H9 (cell line): ENCODE data around the gene STXBP6. TPM values are rescaled to one million over a fixed set of nuclear protein-coding genes. Genes with fewer than 3 reads are reported as not detected.

Experiments
- DNase-seq: peaks from one replicate; pipeline ENCODE4 v3.0.0-alpha.2; 2017
- H2AFZ ChIP-seq: one replicate; pipeline ENCODE4 v1.6.1; 2013; ENCODE audit warnings: mild to moderate bottlenecking, low read length, control low read depth, moderate library complexity
- H2AK5ac ChIP-seq: 2 replicates; pipeline ENCODE4 v1.6.1; 2013; ENCODE audit warnings: low read length, control low read depth, mixed read lengths; ENCODE audit not compliant: insufficient read length
- H2BK120ac ChIP-seq: one replicate; pipeline ENCODE4 v1.6.1; 2013; ENCODE audit warnings: low read depth, mild to moderate bottlenecking, low read length, control low read depth, inconsistent platforms; ENCODE audit not compliant: poor library complexity, severe bottlenecking
- H2BK12ac ChIP-seq: 2 replicates; pipeline ENCODE4 v1.6.1; 2013; ENCODE audit warnings: low read length, control low read depth, mixed read lengths, low read depth; ENCODE audit not compliant: insufficient read length
- H2BK15ac ChIP-seq: 2 replicates; pipeline ENCODE4 v1.6.1; 2013; ENCODE audit warnings: low read depth, low read length, control low read depth
- H2BK20ac ChIP-seq: one replicate; pipeline ENCODE4 v1.6.1; 2013; ENCODE audit warnings: low read depth, mild to moderate bottlenecking, low read length, control low read depth, inconsistent platforms; ENCODE audit not compliant: poor library complexity, severe bottlenecking
- H2BK5ac ChIP-seq: 2 replicates; pipeline ENCODE4 v1.6.1; 2013; ENCODE audit warnings: low read length, control low read depth, mixed read lengths; ENCODE audit not compliant: insufficient read length
- H3K14ac ChIP-seq: 2 replicates; pipeline ENCODE4 v1.6.1; 2013; ENCODE audit warnings: low read length, control low read depth; ENCODE audit not compliant: insufficient read depth
- H3K18ac ChIP-seq: 2 replicates; pipeline ENCODE4 v1.6.1; 2013; ENCODE audit warnings: low read depth, mild to moderate bottlenecking, mixed read lengths, low read length, control low read depth; ENCODE audit not compliant: insufficient read length
- H3K23ac ChIP-seq: 2 replicates; pipeline ENCODE4 v1.6.1; 2013; ENCODE audit warnings: low read length, control low read depth, mixed read lengths, low read depth; ENCODE audit not compliant: insufficient read length
- H3K23me2 ChIP-seq: 2 replicates; pipeline ENCODE4 v1.6.1; 2013; ENCODE audit warnings: low read depth, mild to moderate bottlenecking, mixed read lengths, low read length, control low read depth; ENCODE audit not compliant: insufficient read length, poor library complexity, severe bottlenecking
- H3K27ac ChIP-seq: 2 replicates; pipeline ENCODE4 v1.5.1; 2013; ENCODE audit warnings: low read length, control low read depth, mixed read lengths, low read depth; ENCODE audit not compliant: insufficient read length
- H3K27me3 ChIP-seq: 2 replicates; pipeline ENCODE4 v1.6.1; 2013; ENCODE audit warnings: low read length, control low read depth, inconsistent platforms; ENCODE audit not compliant: insufficient read depth
- H3K4ac ChIP-seq: 2 replicates; pipeline ENCODE4 v1.6.1; 2013; ENCODE audit warnings: low read depth, mild to moderate bottlenecking, control low read depth, inconsistent platforms, low read length, moderate library complexity
- H3K4me1 ChIP-seq: 2 replicates; pipeline ENCODE4 v1.6.1; 2013; ENCODE audit warnings: low read length, control low read depth, inconsistent platforms; ENCODE audit not compliant: insufficient read depth
- H3K4me2 ChIP-seq: 2 replicates; pipeline ENCODE4 v1.6.1; 2013; ENCODE audit warnings: low read length, control low read depth, mixed read lengths; ENCODE audit not compliant: insufficient read length, insufficient read depth
- H3K56ac ChIP-seq: 2 replicates; pipeline ENCODE4 v1.6.1; 2013; ENCODE audit warnings: low read depth, mild to moderate bottlenecking, mixed read lengths, low read length, control low read depth; ENCODE audit not compliant: insufficient read length
- H3K79me1 ChIP-seq: 2 replicates; pipeline ENCODE4 v1.6.1; 2013; ENCODE audit warnings: low read depth, mild to moderate bottlenecking, moderate library complexity, low read length, control low read depth, inconsistent platforms; ENCODE audit not compliant: insufficient read depth, poor library complexity, severe bottlenecking
- H3K79me2 ChIP-seq: 2 replicates; pipeline ENCODE4 v1.6.1; 2013; ENCODE audit warnings: low read length, control low read depth, inconsistent platforms; ENCODE audit not compliant: insufficient read depth
- H3K9ac ChIP-seq: 2 replicates; pipeline ENCODE4 v1.6.1; 2013; ENCODE audit warnings: low read length, control low read depth, mixed read lengths; ENCODE audit not compliant: insufficient read length; ENCODE audit errors: extremely low read depth
- H3K9me3 ChIP-seq: one replicate; pipeline ENCODE4 v1.6.1; 2013; ENCODE audit warnings: low read depth, low read length, inconsistent platforms; ENCODE audit not compliant: control insufficient read depth
- H3T11ph ChIP-seq: one replicate; pipeline ENCODE4 v1.6.1; 2013; ENCODE audit warnings: mild to moderate bottlenecking, low read length, control low read depth, inconsistent platforms
- H4K20me1 ChIP-seq: one replicate; pipeline ENCODE4 v1.6.1; 2013; ENCODE audit not compliant: control insufficient read depth, insufficient read length, insufficient read depth
- H4K5ac ChIP-seq: 2 replicates; pipeline ENCODE4 v1.6.1; 2013; ENCODE audit warnings: low read depth, mild to moderate bottlenecking, mixed read lengths, low read length, control low read depth; ENCODE audit not compliant: insufficient read length
- H4K8ac ChIP-seq: replicated peaks from 2 replicates; pipeline ENCODE4 v1.6.1; 2013; ENCODE audit warnings: low read length, control low read depth, mixed read lengths, low read depth; ENCODE audit not compliant: insufficient read length
- H4K91ac ChIP-seq: 2 replicates; pipeline ENCODE4 v1.6.1; 2013; ENCODE audit warnings: low read depth, mild to moderate bottlenecking, moderate library complexity, mixed read lengths, low read length, control low read depth; ENCODE audit not compliant: insufficient read length
- H3K27ac Mint-ChIP-seq, 3 experiments: 2 replicates in 2 of 3; 3 replicates in 1 of 3; pipeline ENCODE4 v1.8.0; 2020 to 2021; ENCODE audit warnings: mixed read lengths in 3 of 3, mild to moderate bottlenecking in 1 of 3, moderate library complexity in 1 of 3
- H3K27me3 Mint-ChIP-seq: 2 replicates; pipeline ENCODE4 v1.8.0; 2021; ENCODE audit warnings: low read depth, mild to moderate bottlenecking, moderate library complexity, mixed read lengths
- H3K36me3 Mint-ChIP-seq, 3 experiments: 2 replicates in 2 of 3; 3 replicates in 1 of 3; pipeline ENCODE4 v1.8.0; 2020 to 2021; ENCODE audit warnings: low read depth in 3 of 3, mixed read lengths in 3 of 3; ENCODE audit not compliant: insufficient read depth in 1 of 3
- H3K4me1 Mint-ChIP-seq, 2 experiments: 2 replicates each; pipeline ENCODE4 v1.8.0; 2020; ENCODE audit warnings: mixed read lengths in 2 of 2
- H3K4me3 Mint-ChIP-seq, 2 experiments: 2 replicates in 1 of 2; 3 replicates in 1 of 2; pipeline ENCODE4 v1.8.0; 2020 to 2021; ENCODE audit warnings: mild to moderate bottlenecking in 2 of 2, mixed read lengths in 2 of 2, moderate library complexity in 1 of 2
- H3K9me3 Mint-ChIP-seq, 2 experiments: 2 replicates in 1 of 2; 3 replicates in 1 of 2; pipeline ENCODE4 v1.8.0; 2020; ENCODE audit warnings: mild to moderate bottlenecking in 2 of 2, mixed read lengths in 2 of 2, moderate library complexity in 1 of 2
- WGBS: extraction: QIAGEN DNeasy Blood & Tissue Kit; methylation state at CpG from one replicate; pipeline ENCODE4 v1.1.7; 2013; ENCODE audit warnings: missing lambda C conversion rate, low lambda C conversion rate, mixed read lengths; ENCODE audit not compliant: insufficient read length; ENCODE audit errors: extremely low coverage; 5-methylcytosine and 5-hydroxymethylcytosine counted together
- total RNA-seq: library from RNA; stranded (reverse); gene quantifications from 2 replicates; pipeline ENCODE4 v1.2.1, GENCODE V29; 2021
- TF ChIP-seq, protein P1 (sequence below): fragments of 200-600 bp; sonication (generic); conservative IDR thresholded peaks from 3 replicates; pipeline ENCODE4 v1.8.0; 2021; ENCODE audit warnings: antibody characterized with exemption, mild to moderate bottlenecking

Gene STXBP6
- total RNA-seq, 1 experiment from 2014 or later = 3.6 TPM

DNA sequence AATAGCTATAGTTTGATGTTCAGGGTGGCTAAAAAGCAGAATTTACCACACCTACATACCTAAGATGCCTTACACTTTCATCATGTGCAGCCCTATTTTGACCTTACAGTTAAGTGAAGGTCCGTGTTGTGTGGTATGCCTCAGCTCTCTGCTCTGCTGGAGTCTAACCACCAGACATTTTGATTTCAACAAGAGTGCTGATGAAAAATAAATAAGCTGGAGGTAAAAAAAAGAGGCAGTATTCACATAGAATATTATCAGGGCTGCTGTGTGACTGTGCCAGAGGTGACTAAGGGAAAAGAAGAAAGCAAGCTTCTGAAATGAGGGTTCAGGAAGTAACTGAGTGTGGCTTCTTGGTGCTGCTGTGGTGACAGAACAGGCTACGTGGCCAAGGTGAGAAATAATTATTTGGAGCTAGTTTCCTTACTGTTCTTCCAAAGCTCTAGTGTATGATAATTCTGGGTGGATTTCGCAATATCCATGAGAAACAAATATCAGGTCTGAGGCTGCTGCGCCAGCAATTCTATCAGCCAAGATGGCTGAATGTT, 188.8 kb downstream of the STXBP6 start:
- no CpG with 5 or more reads among the region's 4 CpGs for WGBS
- Histone ChIP-seq H4K91ac (no peak overlapping the region), H3K4me1 (peaks cover 2% of the 10 kb centered on the region; the same call in 1 of the 2 replicates), H4K20me1 (no peaks in the 10 kb centered on the region), H3K18ac (no peak overlapping the region), H3K14ac (no peak overlapping the region), H3T11ph (no peak overlapping the region), H4K5ac (no peak overlapping the region), H3K9me3 (no peaks in the 10 kb centered on the region), H2AFZ (no peak overlapping the region), H3K23ac (no peak overlapping the region), H2BK5ac (no peak overlapping the region), H3K27ac (no peak overlapping the region), H2BK12ac (no peak overlapping the region), H3K9ac (no peak overlapping the region), H3K56ac (no peak overlapping the region), H3K4me2 (no peak overlapping the region), H2AK5ac (no peak overlapping the region), H4K8ac (no peak overlapping the region), H3K79me1 (no peaks in the 10 kb centered on the region), H3K23me2 (no peaks in the 10 kb centered on the region), H3K4ac (no peak overlapping the region), H3K79me2 (no peaks in the 10 kb centered on the region), H2BK20ac (no peak overlapping the region), H3K27me3 (no peaks in the 10 kb centered on the region), H2BK120ac (no peak overlapping the region), H2BK15ac (no peak overlapping the region)
- TF ChIP-seq, protein P1, sequence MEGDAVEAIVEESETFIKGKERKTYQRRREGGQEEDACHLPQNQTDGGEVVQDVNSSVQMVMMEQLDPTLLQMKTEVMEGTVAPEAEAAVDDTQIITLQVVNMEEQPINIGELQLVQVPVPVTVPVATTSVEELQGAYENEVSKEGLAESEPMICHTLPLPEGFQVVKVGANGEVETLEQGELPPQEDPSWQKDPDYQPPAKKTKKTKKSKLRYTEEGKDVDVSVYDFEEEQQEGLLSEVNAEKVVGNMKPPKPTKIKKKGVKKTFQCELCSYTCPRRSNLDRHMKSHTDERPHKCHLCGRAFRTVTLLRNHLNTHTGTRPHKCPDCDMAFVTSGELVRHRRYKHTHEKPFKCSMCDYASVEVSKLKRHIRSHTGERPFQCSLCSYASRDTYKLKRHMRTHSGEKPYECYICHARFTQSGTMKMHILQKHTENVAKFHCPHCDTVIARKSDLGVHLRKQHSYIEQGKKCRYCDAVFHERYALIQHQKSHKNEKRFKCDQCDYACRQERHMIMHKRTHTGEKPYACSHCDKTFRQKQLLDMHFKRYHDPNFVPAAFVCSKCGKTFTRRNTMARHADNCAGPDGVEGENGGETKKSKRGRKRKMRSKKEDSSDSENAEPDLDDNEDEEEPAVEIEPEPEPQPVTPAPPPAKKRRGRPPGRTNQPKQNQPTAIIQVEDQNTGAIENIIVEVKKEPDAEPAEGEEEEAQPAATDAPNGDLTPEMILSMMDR = no peak
- H3K9me3 Mint-ChIP-seq = no peaks in the 10 kb centered on the region
- no peaks in the 10 kb centered on the region for H3K27me3 Mint-ChIP-seq
- H3K4me3 Mint-ChIP-seq = no peak overlapping the region
- DNase-seq = no peak
- H3K27ac Mint-ChIP-seq = no peak overlapping the region; a peak in 1 of 7 replicates
- H3K4me1 Mint-ChIP-seq = peaks cover 22 to 27% of the 10 kb centered on the region in 2 experiments
- no peaks in the 10 kb centered on the region for H3K36me3 Mint-ChIP-seq
